A673 (cell line): ENCODE results near the gene ADAM19. TPM values are rescaled to one million over a fixed set of nuclear protein-coding genes. Genes with fewer than 3 reads are reported as not detected.

Experiments
- BruUV-seq: library from RNA; stranded (reverse); fragments of 400-500 nt; replicated peaks from 2 replicates; lab custom pipeline; 2021; lab: Mats Ljungman, UMichigan
- CTCF ChIA-PET: fragments of 300-600 bp; sonication (Branson Sonifier 250); formaldehyde crosslinking; loops from one replicate; lab custom pipeline; 2022; ENCODE audit warnings: antibody characterized with exemption; lab: Charles Lee
- POLR2A ChIA-PET: fragments of 300-600 bp; sonication (Branson Sonifier 250); formaldehyde crosslinking; loops from one replicate; lab custom pipeline; 2022; ENCODE audit warnings: antibody characterized with exemption; ENCODE audit not compliant: low non-redundant PET; lab: Charles Lee
- DNase-seq: peaks from one replicate; pipeline ENCODE4 v3.0.0-alpha.2; 2015; ENCODE audit warnings: low spot score
- H3K27ac ChIP-seq: fragments of 200-600 bp; sonication (generic); 2 replicates; pipeline ENCODE4 v1.5.1; 2016; ENCODE audit warnings: mixed run types, low read depth, mild to moderate bottlenecking, mixed read lengths, antibody characterized with exemption, low read length; ENCODE audit not compliant: poor library complexity, severe bottlenecking
- H3K27me3 ChIP-seq: fragments of 200-600 bp; sonication (generic); replicated peaks from 2 replicates; pipeline ENCODE4 v1.6.1; 2017; ENCODE audit warnings: mixed run types, low read depth, mild to moderate bottlenecking, mixed read lengths, antibody characterized with exemption, low read length; ENCODE audit not compliant: insufficient read depth, poor library complexity
- H3K36me3 ChIP-seq: fragments of 200-600 bp; sonication (generic); 2 replicates; pipeline ENCODE4 v1.6.1; 2016; ENCODE audit warnings: mixed run types, mild to moderate bottlenecking, mixed read lengths, antibody characterized with exemption, low read length; ENCODE audit not compliant: insufficient read depth, poor library complexity, severe bottlenecking
- H3K4me1 ChIP-seq: fragments of 200-600 bp; sonication (generic); 2 replicates; pipeline ENCODE4 v1.6.1; 2017; ENCODE audit warnings: mixed run types, mild to moderate bottlenecking, mixed read lengths, antibody characterized with exemption, low read length; ENCODE audit not compliant: insufficient read depth, poor library complexity, severe bottlenecking
- H3K4me3 ChIP-seq: fragments of 200-600 bp; sonication (generic); 2 replicates; pipeline ENCODE4 v1.5.1; 2016; ENCODE audit warnings: low read depth, mixed run types, mild to moderate bottlenecking, mixed read lengths, low read length; ENCODE audit not compliant: poor library complexity, severe bottlenecking
- H3K9me3 ChIP-seq: fragments of 200-600 bp; sonication (generic); 2 replicates; pipeline ENCODE4 v1.6.1; 2016; ENCODE audit warnings: mixed run types, low read depth, mild to moderate bottlenecking, mixed read lengths, antibody characterized with exemption, low read length; ENCODE audit not compliant: poor library complexity, severe bottlenecking
- EZH2 ChIP-seq: fragments of 200-600 bp; sonication (generic); IDR thresholded peaks from 2 replicates; pipeline ENCODE4 v1.6.1; 2017; ENCODE audit warnings: borderline replicate concordance, low read depth, mild to moderate bottlenecking, mixed read lengths, antibody characterized with exemption, low read length; ENCODE audit not compliant: poor library complexity, severe bottlenecking
- intact Hi-C: fragments of 100-400 bp; cut with micrococcal nuclease; formaldehyde crosslinking; loops from one replicate; pipeline ENCODE4 v1.10.0; 2022; ENCODE audit not compliant: unreplicated experiment
- total RNA-seq: library from RNA; stranded (reverse); gene quantifications from 2 replicates; pipeline ENCODE4 v1.2.3, GENCODE V29; 2021
- TF ChIP-seq, protein P1 (sequence below): fragments of 300-800, 200-600 bp; sonication (generic); conservative IDR thresholded peaks from 2 replicates; pipeline ENCODE4 v1.5.1; 2017; ENCODE audit warnings: low read depth, mild to moderate bottlenecking, antibody characterized with exemption, low read length, moderate library complexity, mixed read lengths

Gene ADAM19
- total RNA-seq, 1 experiment from 2014 or later, result 1.7 TPM

DNA sequence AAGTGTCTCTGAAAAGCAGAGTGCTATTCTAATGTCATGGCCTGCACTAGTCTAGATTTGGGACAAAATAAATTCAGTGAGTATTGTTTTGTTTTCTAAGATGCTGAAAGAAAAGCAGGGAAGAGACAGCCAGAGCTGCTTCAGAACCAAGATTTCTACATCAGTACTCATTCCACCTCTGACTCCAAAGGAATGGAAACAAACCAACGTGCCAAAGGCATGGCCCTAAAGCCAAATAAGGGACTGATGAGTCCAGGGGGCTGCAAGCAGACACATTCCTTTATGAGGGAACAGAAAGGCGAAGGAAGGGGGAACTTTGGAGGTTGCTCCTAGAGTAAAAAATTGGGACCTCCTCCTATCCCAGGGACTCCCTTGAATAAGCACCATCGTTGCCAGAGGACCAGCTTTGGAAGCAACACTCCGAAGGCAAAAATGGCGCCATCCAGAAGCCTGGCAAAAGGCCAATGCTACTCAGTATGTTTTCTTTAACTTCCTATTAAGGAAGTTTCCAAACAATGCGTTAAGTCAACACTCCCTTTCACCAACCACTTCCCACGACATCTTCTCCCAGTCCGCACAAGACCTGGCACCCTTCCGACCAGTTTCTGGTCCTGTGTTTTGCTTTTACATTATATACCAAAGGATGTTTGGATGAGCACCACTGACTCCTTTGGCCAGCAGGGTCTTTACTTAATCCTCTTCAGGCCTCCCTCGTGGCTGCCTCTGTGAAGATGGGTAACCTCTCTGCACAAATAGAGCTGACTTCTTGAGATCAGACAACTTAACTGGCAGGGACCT, 31.6 kb downstream of the ADAM19 start:
- TF ChIP-seq, protein P1, sequence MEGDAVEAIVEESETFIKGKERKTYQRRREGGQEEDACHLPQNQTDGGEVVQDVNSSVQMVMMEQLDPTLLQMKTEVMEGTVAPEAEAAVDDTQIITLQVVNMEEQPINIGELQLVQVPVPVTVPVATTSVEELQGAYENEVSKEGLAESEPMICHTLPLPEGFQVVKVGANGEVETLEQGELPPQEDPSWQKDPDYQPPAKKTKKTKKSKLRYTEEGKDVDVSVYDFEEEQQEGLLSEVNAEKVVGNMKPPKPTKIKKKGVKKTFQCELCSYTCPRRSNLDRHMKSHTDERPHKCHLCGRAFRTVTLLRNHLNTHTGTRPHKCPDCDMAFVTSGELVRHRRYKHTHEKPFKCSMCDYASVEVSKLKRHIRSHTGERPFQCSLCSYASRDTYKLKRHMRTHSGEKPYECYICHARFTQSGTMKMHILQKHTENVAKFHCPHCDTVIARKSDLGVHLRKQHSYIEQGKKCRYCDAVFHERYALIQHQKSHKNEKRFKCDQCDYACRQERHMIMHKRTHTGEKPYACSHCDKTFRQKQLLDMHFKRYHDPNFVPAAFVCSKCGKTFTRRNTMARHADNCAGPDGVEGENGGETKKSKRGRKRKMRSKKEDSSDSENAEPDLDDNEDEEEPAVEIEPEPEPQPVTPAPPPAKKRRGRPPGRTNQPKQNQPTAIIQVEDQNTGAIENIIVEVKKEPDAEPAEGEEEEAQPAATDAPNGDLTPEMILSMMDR, result no peak
- TF ChIP-seq EZH2, result no peak
- H3K4me1 ChIP-seq, result no peaks in the 10 kb centered on the region
- H3K9me3 ChIP-seq, result no peaks in the 10 kb centered on the region
- no TSS peak for BruUV-seq
- no peaks in the 10 kb centered on the region for H3K36me3 ChIP-seq
- H3K27ac ChIP-seq, result no peak overlapping the region
- POLR2A ChIA-PET, result no interaction called here
- H3K27me3 ChIP-seq, result no peaks in the 10 kb centered on the region
- intact Hi-C loops, result no loop called here
- no peak for DNase-seq
- CTCF ChIA-PET, result no interaction called here
- no peak overlapping the region for H3K4me3 ChIP-seq

DNA sequence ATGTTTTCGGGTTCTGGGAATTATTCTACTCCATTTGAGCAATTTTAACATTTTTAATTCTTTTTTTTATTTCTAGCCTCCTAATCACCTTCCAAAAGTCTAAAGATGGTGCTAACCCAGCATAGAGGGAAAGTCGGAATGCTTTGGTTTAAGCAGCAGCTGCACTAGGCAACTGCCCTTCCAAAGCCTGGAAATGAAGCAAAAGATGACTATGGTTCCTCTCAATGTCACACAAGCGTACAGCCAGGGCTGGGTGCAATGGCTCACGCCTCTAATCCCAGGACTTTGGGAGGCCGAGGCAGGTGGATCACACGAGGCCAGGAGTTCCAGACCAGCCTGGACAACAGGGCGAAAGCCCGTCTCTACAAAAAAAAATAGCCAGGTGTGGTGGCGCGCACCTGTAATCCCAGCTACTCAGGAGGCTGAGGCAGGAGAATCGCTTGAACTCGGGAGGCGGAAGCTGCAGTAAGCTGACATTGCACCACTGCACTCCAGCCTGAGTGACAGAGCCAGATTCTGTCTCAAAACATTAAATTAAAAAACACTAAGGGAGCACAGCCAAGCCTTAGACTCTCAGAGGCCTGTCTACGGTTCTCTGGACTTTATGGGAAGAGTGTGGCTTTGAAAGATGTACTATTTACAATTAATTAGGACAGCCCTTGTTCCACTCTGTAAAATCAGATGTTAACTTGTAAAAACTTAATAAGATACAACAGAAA, 33.1 kb downstream of the ADAM19 start:
- ChIA-PET POLR2A (no interaction called here), CTCF (no interaction called here)
- H3K4me1 ChIP-seq, result no peaks in the 10 kb centered on the region
- no TSS peak for BruUV-seq
- TF ChIP-seq, protein P1, result no peak
- no peak for TF ChIP-seq EZH2
- no peaks in the 10 kb centered on the region for H3K27me3 ChIP-seq
- H3K27ac ChIP-seq, result no peak overlapping the region
- no peaks in the 10 kb centered on the region for H3K9me3 ChIP-seq
- no peak overlapping the region for H3K4me3 ChIP-seq
- no peak for DNase-seq
- H3K36me3 ChIP-seq, result no peaks in the 10 kb centered on the region
- intact Hi-C loops, result no loop called here

DNA sequence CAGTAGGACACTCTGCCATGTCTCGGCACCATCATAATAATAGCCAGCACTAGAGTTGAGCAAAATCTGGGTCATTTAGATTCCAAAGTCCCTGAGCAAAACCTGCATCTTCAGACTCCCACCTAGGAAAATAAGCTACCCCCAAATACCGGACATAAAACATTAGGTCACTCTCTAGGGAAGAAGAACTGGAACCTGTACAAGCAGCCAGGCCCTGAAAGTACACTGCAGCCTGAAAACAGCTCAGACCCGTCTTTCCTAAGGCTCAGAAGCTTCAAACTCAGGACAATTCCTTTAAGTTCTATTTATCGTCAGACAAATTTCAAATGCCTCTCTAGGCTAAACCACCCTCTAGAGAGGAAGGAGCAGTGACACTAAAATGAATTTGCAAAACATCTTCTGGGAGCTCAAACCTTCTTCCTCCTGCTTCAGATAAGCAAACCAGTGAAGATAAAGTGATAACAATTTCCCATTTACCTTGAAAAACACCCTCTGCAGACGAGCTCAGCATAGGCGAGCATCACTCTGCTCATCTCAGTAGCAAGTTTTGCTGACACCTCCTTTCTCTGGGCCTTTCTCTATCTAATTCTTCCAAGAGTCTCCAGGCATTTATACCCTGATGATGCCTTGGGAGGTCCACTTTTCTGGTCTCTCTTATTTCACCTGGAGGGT, 34.0 kb downstream of the ADAM19 start:
- no peak overlapping the region for H3K27ac ChIP-seq
- intact Hi-C loops, result no loop called here
- no TSS peak for BruUV-seq

More for the DNA sequence above, 34.0 kb downstream of the ADAM19 start:
- DNase-seq, result no peak
- Histone ChIP-seq H3K4me3 (no peak overlapping the region), H3K27me3 (no peaks in the 10 kb centered on the region), H3K4me1 (no peaks in the 10 kb centered on the region), H3K9me3 (no peaks in the 10 kb centered on the region), H3K36me3 (no peaks in the 10 kb centered on the region)
- ChIA-PET POLR2A (no interaction called here), CTCF (no interaction called here)
- TF ChIP-seq, protein P1, result no peak
- no peak for TF ChIP-seq EZH2
